Forelimb muscle (tissue), 1 donor: Measurements from ENCODE around the gene NAV2. TPM values are rescaled to one million over a fixed set of nuclear protein-coding genes. Genes with fewer than 3 reads are reported as not detected.

ENCODE experiments used
- DNase-seq: peaks from one replicate; pipeline ENCODE4 v3.0.0-alpha.2; 2013; ENCODE audit warnings: low read depth
- polyA plus RNA-seq: library from polyadenylated mRNA; unstranded; fragments of 120-200 nt; gene quantifications from one replicate; pipeline ENCODE4 v1.2.1, GENCODE V29; 2013; ENCODE audit not compliant: insufficient read length

The NAV2 gene
- polyA plus RNA-seq, 1 donor: 61.1 TPM

DNA sequence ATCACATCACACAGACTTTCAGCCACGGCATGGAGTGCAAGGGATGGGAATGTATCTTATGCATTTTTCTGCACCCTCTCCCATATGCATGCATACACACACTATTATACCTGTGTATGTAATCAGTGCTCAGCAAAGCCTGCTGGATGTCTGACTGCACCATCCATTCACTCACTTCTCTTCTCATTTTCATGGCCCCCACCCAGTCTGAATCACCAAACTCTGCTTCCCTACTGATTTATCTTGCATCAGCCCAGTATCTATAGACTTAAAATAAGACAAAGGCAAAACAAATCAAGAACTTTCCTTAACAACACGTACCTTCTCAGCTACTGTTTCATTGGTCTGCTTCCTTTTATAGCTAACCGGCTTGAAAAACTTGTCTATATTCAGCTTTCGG, 426.1 kb downstream of the NAV2 start:
- DNase-seq: no peak

- no peak for DNase-seq
Observed at GRCh38 chr11:20154381-20154780, 441.7 kb downstream of the NAV2 start.

GRCh38 chr11:20155683-20156279, 443.1 kb downstream of the NAV2 start:
- no peak for DNase-seq

GRCh38 chr11:20156280-20156875, 443.7 kb downstream of the NAV2 start:
- no peak for DNase-seq

GRCh38 chr11:20156876-20157613, 444.4 kb downstream of the NAV2 start:
- no peak for DNase-seq

- DNase-seq: no peak
Observed at GRCh38 chr11:20157728-20158127, 445.1 kb downstream of the NAV2 start.

DNA sequence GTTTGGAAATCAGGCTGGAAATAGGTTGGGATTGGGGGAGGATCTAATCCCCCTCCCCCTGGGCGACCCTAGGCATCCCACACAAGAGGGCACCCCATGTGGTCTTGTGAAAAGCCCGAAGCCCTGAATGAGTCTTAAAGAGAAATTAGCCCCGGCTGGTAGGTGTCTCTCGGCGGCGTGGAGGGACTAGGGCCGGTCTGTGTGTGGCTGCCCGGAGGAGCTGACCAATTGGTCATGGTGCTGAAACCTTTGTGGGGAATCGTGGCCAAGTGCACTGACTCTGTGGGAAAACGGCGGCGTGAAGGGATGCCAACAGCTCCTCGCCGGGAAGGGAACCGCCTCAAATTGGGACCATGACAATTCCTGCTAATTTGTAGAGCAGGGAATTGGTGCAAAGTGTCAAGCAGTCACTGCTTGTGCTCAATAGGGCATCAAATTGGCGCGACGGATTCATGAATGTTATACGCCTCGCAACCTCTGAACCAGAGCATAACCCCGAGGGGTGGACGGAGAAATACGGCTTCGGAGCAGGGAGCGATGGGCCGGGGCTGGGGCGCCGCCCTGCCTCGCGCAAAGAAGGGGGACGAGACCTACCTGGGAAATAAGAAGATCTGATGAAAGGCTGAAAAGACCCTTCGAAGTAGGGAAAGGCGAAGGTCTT, 446.1 kb downstream of the NAV2 start:
- DNase-seq: no peak

DNA sequence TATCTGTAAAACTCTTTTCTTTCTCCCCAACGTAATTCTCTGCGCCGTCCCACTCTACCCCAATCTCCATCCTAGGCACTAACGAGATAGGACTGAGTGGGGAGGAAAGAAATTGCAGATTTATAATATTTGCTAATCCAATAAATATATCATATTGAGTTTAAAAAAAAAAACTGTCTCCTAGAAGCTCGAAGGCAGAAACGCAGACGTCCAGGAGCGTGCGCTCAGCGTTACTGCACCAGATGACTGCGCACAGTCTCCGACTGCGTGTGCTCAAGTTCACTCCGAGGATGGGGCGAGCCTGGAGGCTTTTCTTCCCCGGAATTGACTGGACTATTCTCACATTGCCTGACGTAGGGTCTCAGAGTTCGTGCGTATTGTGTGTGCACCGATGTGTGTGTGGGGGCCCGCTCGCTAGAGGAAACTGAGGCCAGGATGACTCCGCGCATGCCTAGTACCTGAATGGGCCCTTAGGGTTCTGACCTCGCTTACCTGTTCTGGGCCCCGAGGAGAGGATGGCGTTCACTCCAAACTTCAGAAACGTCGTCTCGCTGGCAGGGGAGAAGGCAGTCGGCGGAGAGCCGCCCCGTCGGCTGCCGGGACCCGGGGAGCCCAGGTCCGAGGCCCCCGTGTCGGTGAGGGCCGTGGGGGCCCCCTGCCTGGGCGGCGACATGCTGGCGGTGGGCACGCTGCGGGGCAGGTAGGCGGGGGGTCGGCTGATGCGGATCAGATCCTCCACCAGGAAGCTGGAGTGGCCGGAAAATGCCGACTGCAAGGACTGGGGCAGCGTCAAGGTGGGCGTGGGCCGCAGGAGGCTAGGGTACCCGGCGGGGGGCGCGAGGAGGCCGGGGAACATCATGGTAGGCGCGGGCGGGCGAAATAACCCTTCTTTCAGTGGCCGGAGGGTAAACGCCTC, 447.1 kb downstream of the NAV2 start:
- no peak for DNase-seq

- no peak for DNase-seq
Observed at GRCh38 chr11:20160425-20161229, 448.0 kb downstream of the NAV2 start, which contains the start of gene DBX1. TSS of gene DBX1 (minus strand) at chr11:20160475. CDS start at chr11:20160324, 151 bp downstream.

- no peak for DNase-seq
Observed at GRCh38 chr11:20161230-20161918, 448.7 kb downstream of the NAV2 start.

- no peak for DNase-seq
Observed at GRCh38 chr11:20161923-20162744, 449.5 kb downstream of the NAV2 start.

GRCh38 chr11:20162824-20163782, 450.5 kb downstream of the NAV2 start:
- no peak for DNase-seq

DNA sequence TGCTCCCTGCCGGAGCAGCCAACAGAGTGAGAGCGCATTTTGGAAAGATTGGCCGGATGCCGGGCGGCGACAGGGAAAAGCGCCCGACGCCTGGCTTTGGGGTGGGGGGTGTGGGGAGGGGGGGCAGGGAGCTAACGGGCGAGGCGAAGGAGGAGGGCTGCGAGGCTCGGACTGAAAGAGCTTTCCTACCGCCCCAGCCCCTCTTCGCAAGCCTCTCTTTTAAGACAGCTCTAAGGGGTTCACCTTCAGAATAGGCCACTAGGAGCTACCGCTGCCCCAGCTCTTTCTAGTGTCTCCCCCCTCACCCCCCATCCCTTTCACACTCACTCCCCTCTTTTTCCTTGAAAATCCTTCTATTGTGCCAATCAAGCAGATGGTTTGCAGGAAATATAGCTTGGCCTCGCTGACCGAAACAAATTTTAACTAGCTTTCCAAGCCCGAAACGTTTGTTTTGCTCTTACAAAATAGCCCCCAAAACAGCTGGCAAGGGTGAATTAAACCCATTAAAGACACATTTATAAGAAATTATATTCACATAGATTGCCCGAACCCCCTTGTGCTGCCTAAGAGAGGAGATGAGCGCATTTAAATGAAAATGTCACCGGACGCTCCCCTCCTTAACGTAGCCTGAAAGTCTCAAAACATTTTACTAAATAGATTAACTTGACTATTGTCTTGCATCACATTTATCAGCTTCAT, 451.3 kb downstream of the NAV2 start:
- no peak for DNase-seq
